Osteoblast (primary cell): ENCODE results near the gene TUBGCP6. TPM values are rescaled to one million over a fixed set of nuclear protein-coding genes. Genes with fewer than 3 reads are reported as not detected.

Source experiments
- DNase-seq: peaks from one replicate; pipeline ENCODE4 v3.0.0; 2011; ENCODE audit warnings: low spot score, mixed read lengths; ENCODE audit not compliant: insufficient read length; ENCODE audit errors: missing footprints
- H2AFZ ChIP-seq: 2 replicates; pipeline ENCODE4 v1.6.0; 2011; ENCODE audit warnings: mild to moderate bottlenecking, low read length
- H3K27ac ChIP-seq: 2 replicates; pipeline ENCODE4 v1.5.1; 2011; ENCODE audit warnings: mild to moderate bottlenecking, low read depth, low read length, moderate library complexity
- H3K27me3 ChIP-seq: 2 replicates; pipeline ENCODE4 v1.6.0; 2012; ENCODE audit warnings: mild to moderate bottlenecking, control low read depth, inconsistent platforms, low read length, moderate library complexity; ENCODE audit not compliant: insufficient read depth
- H3K36me3 ChIP-seq: 2 replicates; pipeline ENCODE4 v1.5.1; 2011; ENCODE audit warnings: mild to moderate bottlenecking, low read length, control low read depth, moderate library complexity; ENCODE audit not compliant: insufficient read depth
- H3K4me1 ChIP-seq: 2 replicates; pipeline ENCODE4 v1.5.1; 2011; ENCODE audit warnings: mild to moderate bottlenecking, low read length, control low read depth, moderate library complexity; ENCODE audit not compliant: insufficient read depth
- H3K4me2 ChIP-seq: 2 replicates; pipeline ENCODE4 v1.6.0; 2011; ENCODE audit warnings: mild to moderate bottlenecking, low read length; ENCODE audit not compliant: insufficient read depth
- H3K4me3 ChIP-seq: fragments of 200-600 bp; sonication (generic); 3 replicates; pipeline ENCODE4 v1.5.1; 2012; ENCODE audit warnings: mild to moderate bottlenecking, low read length, inconsistent platforms; ENCODE audit not compliant: insufficient read depth
- H3K79me2 ChIP-seq: 2 replicates; pipeline ENCODE4 v1.6.0; 2012; ENCODE audit warnings: mild to moderate bottlenecking, low read length, control low read depth, inconsistent platforms; ENCODE audit not compliant: insufficient read depth
- H3K9me3 ChIP-seq: 2 replicates; pipeline ENCODE4 v1.5.1; 2011; ENCODE audit warnings: low read depth, low read length, control low read depth
- H4K20me1 ChIP-seq: 2 replicates; pipeline ENCODE4 v1.6.0; 2012; ENCODE audit warnings: mild to moderate bottlenecking, low read length, control low read depth; ENCODE audit not compliant: insufficient read depth
- CTCF ChIP-seq: IDR thresholded peaks from 2 replicates; pipeline ENCODE4 v1.5.1; 2011; ENCODE audit warnings: mild to moderate bottlenecking, low read depth, low read length, moderate library complexity; ENCODE audit errors: extremely low read depth
- total RNA-seq: library from RNA; depleted of rRNA; stranded (reverse); fragments of >200 nt; gene quantifications from 2 replicates; pipeline ENCODE4 v1.2.3, GENCODE V29; 2012

The TUBGCP6 gene
- total RNA-seq, 1 donor, result 28.2 TPM

DNA sequence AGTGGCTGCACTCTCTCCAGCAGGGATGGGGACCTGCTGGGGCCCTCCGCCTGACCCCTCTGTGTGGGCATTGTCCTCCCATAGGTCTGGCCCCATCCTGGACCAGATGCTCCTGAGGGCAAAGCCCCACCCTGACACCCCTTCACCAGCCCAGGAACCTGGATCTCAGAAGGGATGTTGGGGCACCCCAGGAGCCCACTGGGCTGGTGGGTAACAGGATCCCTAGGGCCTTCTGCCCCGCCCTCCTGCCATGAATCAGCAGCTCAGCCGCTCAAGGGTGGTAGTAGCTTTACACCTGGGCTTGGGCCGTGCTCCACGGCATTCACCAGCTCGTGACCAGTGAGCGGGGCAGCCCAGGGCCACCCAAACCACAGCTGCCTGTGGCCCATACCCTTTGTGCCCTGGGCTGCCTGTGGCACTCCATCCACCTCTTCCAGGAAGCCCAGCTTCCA, 17.7 kb upstream of the TUBGCP6 start:
- Histone ChIP-seq H3K27me3 (no peaks in the 10 kb centered on the region), H3K4me3 (no peak overlapping the region), H3K27ac (no peak overlapping the region), H2AFZ (no peak overlapping the region), H3K4me1 (peaks cover 9% of the 10 kb centered on the region), H3K79me2 (peaks cover 15% of the 10 kb centered on the region), H4K20me1 (no peaks in the 10 kb centered on the region), H3K9me3 (no peaks in the 10 kb centered on the region), H3K4me2 (no peak overlapping the region), H3K36me3 (no peaks in the 10 kb centered on the region)
- no peak for DNase-seq
- no peak for TF ChIP-seq CTCF

DNA sequence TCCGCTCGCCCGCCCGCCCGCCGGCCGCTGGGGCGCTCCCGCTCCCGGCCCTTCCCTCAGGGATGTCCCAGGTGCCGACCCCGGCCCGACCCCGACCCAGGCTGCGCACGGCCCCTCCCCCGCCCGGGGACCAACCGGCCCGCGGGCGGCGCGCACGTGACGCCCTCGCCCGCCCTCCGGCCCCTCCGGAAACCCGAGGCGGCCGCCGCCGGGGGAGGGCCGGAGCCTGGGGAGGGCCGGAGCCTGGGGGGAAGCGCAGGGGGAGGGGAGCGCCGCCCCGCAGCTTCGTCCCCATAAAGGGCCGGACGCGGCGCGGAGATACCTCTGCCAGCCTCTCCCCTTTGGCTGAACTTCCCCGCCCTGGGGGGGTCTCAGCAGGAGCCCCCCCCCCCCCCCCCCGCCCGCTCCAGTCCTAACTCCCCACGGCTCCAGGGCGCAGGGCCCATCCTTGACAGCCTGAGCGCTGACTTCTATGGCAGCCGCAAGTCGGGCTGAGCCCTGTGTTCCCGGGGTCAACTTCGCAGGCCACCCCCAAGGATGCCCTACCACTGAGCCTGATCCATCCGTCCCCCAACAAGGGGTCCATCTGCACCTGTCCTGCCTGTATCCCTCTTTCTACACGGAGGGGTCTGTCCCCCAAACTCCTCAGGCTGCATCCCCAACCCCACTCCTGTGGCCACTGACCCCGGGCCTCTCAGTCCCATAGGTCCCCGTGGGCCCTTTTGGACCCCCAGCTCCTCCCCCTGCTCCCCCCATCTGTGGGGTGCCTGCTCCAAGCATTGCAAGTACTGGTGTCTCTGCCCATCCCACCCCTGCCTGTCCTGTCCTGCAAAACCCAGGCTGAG, 17.0 kb upstream of the TUBGCP6 start, which contains the start of gene MAPK12:
TSS of gene MAPK12 (minus strand) at position 69 of the 845 bp plus-strand sequence. CDS start 174 bp downstream, outside the sequence.
- H3K9me3 ChIP-seq, result no peaks in the 10 kb centered on the region
- H4K20me1 ChIP-seq, result no peaks in the 10 kb centered on the region
- H3K27ac ChIP-seq, result no peak within 1 kb of the TSS
- peaks cover 15% of the 10 kb centered on the region for H3K79me2 ChIP-seq
- H3K4me3 ChIP-seq, result peak within 1 kb of the TSS; percentile 74
- H2AFZ ChIP-seq, result peak within 1 kb of the TSS; percentile 31
- peak; percentile 98 for DNase-seq
- no peak for TF ChIP-seq CTCF
- H3K27me3 ChIP-seq, result no peaks in the 10 kb centered on the region
- no peaks in the 10 kb centered on the region for H3K36me3 ChIP-seq
- H3K4me2 ChIP-seq, result peak within 1 kb of the TSS; percentile 84
- H3K4me1 ChIP-seq, result peaks cover 9% of the 10 kb centered on the region

DNA sequence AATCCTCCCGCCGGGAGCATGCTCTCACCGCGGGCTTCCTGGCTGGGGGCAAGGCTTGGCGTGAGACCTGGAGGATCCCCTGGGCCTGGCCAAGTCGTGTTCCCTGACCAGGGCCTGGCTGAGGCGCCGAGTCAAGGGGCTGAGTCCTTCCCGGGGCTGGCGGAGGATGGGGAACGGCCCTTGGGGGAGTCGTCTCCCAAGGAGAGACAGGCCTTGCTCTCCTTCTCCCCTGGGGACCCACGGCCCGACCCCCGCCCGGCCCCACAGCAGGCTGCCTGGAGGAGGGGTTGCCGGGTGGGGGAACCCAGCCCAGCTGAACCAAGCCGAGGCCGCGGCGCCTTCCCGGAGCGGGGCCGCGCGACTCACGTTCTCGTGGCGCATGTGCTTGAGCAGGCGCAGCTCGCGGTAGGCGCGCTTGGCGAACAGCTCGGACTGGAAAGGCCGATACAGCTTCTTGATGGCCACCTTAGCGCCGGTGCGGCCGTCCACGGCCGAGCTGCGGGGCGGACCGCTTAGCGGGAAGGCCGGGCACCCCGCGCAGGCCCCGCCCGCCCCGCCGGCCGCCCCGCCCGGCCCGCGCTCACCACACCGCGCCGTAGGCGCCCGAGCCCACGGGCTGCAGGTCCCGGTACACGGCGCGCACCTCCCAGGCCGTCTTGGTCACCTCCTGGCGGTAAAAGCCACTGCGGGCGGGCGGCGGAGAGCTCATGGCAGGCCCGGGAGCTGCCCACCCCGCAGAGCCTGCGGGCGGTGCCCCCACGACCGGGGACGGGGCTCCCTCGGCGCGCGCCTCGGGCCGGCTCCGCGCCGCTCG, 16.2 kb upstream of the TUBGCP6 start:
- Histone ChIP-seq H3K4me1 (peaks cover 9% of the 10 kb centered on the region), H4K20me1 (no peaks in the 10 kb centered on the region), H3K27ac (no peak overlapping the region), H3K36me3 (no peaks in the 10 kb centered on the region), H3K4me3 (peak overlapping the region; percentile 74), H3K79me2 (peaks cover 15% of the 10 kb centered on the region), H2AFZ (peak overlapping the region; percentile 31), H3K27me3 (no peaks in the 10 kb centered on the region), H3K4me2 (peak overlapping the region; percentile 84), H3K9me3 (no peaks in the 10 kb centered on the region)
- peak; percentile 97 for DNase-seq
- no peak for TF ChIP-seq CTCF

GRCh38 chr22:50260434-50260800, 15.6 kb upstream of the TUBGCP6 start:
- H3K9me3 ChIP-seq, result no peaks in the 10 kb centered on the region
- H3K4me3 ChIP-seq, result peak overlapping the region; percentile 74
- H4K20me1 ChIP-seq, result no peaks in the 10 kb centered on the region
- no peak for TF ChIP-seq CTCF
- peak; percentile 93 for DNase-seq
- peaks cover 2% of the 10 kb centered on the region for H3K36me3 ChIP-seq
- H2AFZ ChIP-seq, result peak overlapping the region; percentile 31
- peak overlapping the region; percentile 84 for H3K4me2 ChIP-seq
- peaks cover 15% of the 10 kb centered on the region for H3K79me2 ChIP-seq
- peaks cover 9% of the 10 kb centered on the region for H3K4me1 ChIP-seq
- H3K27me3 ChIP-seq, result no peaks in the 10 kb centered on the region
- no peak overlapping the region for H3K27ac ChIP-seq
